ENCODE measurements around the gene ABHD16A.

ABHD16A gene

DNA sequence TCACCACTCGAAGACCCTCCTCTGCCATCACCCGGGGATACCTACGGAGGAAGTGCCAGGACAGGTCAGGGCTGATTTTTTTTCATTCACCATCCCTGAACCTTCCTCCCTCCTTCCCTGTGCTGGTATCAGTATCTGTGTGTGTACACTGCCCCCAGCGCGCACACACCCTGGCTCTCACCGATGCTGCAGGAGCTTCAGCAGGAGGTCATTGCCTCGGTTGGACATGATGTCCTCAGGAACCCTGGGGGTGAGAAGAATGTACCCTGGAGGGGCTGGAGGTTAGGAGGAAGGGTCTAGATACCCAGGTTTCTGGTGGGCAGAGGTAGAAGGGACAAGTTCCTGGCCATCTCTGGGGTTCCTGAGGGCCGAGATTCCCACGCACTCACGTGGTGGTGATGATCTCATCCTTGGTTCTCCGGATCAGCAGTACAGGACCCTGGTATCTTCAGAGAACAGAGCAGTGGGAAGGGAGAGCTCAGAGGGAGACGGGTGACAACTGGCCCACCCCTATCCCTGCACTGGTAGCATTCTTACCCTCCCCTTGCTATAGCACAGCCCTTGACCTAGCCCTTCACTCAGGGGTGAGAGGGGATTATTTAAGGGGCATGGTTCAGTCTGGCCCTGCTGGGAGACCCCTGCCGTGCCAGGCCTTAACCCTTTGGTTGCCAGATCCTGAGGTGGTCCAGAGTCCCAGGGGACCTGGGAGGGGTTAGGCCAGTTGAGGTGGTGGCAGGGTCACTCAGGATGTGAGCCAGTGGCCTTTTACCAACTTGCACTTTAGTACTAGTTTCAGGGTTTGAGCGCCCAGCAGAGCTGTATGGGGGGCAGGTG lies 15.0 kb downstream of the ABHD16A start:
- FAIRE-seq, result no peak

DNA sequence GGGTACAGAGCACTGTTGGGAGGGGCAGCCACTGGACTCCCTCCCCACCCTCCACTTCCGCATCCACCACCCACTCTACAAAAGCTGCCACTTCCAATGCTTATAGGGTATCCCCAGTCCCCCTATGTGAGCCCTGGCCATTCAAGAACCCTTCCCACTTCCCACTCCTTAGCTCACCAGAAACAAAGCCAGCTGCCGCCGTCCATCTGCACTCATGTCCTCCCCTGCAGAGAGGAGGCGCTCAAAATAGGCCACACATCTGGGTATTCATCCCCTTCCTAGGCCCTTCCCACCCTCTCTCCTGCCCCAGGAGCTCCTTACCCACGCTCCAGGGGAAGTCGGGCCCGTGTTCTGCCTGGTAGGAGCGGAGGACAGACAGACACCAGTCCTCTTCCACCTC lies 15.8 kb downstream of the ABHD16A start:
- FAIRE-seq, result no peak

GRCh38 chr6:31686483-31686882 lies 16.6 kb downstream of the ABHD16A start:
- FAIRE-seq, result no peak

DNA sequence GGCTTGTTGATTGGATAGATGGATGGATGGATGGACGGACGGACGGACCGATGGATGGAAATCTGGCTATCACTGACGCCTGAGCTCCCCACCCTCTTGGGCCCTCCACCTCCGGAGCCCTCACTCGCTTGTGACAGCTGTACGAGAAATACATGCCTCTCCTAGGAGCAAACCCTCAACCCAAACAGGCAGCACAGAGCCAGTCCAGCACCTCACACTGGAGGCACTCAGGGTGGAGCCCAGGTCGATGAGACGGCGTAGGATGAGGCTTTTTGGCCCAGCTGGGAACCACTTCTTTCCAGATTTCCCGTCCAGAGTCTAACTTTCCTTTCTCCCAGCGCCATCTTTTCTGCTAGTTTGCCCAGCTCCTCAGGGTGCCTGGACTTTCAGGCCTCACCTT lies 19.5 kb downstream of the ABHD16A start:
- no peak for FAIRE-seq

DNA sequence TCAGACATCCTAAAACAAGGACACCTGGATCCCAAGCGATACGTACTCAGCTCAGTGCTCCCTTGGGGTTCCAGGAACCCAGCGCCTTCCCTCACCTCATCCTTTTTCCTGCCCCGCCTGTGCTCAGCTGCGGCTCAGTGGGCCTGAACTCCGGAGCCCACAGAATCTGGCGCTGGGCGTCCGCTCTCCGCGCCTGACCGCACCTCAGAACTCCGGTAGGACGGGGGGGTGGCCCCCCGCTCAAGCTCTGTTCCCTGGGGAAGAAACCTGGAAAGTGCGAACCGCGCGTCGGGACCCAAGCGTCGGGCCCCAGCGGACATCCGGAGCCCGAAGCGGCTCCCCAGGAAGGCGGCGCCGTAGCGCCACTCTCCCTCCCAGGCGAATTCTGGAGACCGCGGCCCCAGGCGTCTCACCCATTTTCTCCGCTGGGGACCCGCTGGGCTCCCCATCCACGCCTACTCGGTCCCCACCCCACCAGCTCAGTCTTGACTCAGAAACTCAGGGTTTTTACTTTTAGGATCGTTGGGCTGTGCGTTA lies 21.9 kb downstream of the ABHD16A start:
- no peak for FAIRE-seq

DNA sequence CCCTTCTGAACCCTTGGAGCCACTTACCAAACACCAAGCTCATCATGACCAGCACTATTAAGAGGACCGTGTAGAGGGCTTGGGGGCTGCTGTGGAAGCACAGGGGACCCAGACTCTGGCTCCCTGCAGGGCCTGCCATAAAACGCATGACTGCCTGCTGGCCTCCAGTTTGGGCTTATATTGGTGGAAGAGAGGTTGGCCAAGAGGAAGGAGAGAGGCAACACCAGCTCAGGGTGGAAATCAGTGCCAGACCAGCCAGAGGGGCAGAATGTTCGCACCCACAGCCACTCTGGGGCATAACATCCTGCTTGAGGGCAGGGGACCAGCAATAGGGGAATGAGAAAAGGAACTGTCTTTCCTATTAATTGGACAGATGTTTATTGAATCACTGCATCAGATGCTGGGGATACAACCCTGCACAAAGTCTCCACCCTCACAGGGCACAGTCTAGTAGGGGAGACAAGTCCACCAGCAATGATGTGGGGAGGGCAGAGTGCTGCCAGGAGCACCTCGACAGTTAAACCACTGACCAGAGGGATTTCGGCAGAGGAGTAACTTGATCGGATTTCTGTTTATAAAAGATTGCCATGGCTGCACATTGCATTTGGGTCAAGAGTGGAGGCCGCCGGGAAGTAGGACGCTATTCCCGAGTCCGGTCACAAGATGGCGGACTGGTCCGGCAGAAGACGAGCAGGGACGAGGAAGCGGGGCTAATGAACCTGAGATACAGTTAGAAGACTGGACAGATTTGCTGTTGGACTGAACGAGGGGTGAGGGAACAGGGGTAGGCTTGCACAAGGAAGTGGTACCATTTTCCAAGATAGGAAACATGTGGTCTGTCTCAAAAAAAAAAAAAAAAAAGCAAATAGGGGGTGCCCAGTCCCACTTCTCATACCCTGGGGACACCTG lies 22.6 kb downstream of the ABHD16A start, which contains the start of gene LY6G5C:
Gene LY6G5C, minus strand, starts transcription at position 842 of the 909 bp plus-strand sequence. Its CDS starts 694 bp downstream, at position 148.
- FAIRE-seq, result no peak

- FAIRE-seq, result no peak
Observed at GRCh38 chr6:31677955-31678354, 25.2 kb downstream of the ABHD16A start.

GRCh38 chr6:31676904-31677303 lies 26.2 kb downstream of the ABHD16A start:
- FAIRE-seq, result no peak

- no peak for FAIRE-seq
Observed at GRCh38 chr6:31676322-31676903, 26.7 kb downstream of the ABHD16A start.

- FAIRE-seq, result no peak
Observed at GRCh38 chr6:31669676-31670075, 33.4 kb downstream of the ABHD16A start, which contains the start of gene LY6G5B. LY6G5B (plus strand) TSS chr6:31669976; CDS start chr6:31670951, 975 bp downstream.

- no peak for FAIRE-seq
Observed at GRCh38 chr6:31666337-31666965, 36.7 kb downstream of the ABHD16A start.

DNA sequence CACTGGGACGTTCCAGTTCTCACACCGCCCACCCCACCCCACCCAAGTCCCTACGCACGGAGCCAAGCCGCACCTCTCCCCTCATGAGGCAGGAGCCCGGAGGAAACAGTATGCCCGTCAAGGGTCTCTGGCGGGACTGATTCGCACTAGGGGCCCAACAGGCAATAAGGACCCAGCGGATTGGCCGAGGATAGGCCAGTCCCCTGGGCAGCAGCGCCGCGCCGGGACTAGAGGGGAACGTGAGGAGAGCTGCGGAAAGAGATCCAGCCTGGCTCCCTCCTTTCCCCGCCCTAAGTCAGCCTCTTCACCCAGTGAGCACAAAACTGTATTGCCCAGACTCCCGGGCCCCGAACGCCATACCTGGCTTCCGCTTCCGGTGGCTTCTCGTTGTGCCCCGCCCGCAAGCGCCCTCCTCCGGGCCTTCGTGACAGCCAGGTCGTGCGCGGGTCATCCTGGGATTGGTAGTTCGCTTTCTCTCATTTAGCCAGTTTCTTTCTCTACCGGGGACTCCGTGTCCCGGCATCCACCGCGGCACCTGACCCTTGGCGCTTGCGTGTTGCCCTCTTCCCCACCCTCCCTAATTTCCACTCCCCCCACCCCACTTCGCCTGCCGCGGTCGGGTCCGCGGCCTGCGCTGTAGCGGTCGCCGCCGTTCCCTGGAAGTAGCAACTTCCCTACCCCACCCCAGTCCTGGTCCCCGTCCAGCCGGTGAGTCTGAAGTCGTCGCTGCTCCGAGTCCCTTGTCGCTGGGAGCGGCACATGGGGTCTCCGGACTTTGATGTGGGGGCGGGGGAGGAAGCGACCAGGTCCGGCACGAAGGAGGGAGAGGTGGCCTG lies 37.4 kb downstream of the ABHD16A start, which contains the start of gene CSNK2B:
Gene CSNK2B, plus strand, starts transcription at position 580 of the 836 bp plus-strand sequence. CDS start 752 bp downstream, outside the sequence.
- peak; percentile 69 for FAIRE-seq

GRCh38 chr6:31664790-31665500 lies 38.2 kb downstream of the ABHD16A start, which contains the start of gene GPANK1:
GPANK1 (minus strand) TSS chr6:31664997; CDS start chr6:31664478, 519 bp downstream.
- FAIRE-seq, result peak; percentile 53

- no peak for FAIRE-seq
Observed at GRCh38 chr6:31663961-31664789, 38.9 kb downstream of the ABHD16A start.

- no peak for FAIRE-seq
Observed at GRCh38 chr6:31663126-31663960, 39.8 kb downstream of the ABHD16A start.

DNA sequence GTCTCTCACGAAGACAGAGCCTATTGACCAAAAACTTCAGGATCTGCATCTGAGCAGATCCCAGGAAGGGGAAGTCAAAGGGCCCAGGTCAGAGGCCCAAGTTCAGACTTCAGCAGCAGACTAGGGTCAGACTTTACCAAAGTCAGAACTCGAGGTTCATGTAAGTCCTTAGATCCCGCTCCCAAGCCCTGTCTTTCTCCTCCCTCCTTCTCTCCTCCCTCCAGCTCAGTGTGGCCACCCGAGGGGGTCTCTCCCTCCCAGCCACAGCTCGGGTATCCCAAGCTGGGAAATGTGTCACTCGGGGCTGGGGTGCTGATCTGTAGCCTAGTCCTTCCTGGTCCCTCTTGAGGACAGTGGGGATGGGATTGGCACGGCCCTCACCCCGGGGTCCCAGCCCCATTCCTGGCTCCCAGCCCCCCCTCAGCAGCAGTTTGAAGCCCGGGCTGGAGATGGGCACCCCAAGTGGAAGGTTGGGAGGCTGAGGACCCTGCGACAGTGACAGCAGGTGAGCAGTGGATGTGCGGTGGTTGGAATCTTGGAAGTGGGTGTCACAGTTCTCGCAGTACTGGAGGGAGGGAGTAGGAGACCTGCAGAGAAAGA lies 40.9 kb downstream of the ABHD16A start:
- FAIRE-seq, result no peak

DNA sequence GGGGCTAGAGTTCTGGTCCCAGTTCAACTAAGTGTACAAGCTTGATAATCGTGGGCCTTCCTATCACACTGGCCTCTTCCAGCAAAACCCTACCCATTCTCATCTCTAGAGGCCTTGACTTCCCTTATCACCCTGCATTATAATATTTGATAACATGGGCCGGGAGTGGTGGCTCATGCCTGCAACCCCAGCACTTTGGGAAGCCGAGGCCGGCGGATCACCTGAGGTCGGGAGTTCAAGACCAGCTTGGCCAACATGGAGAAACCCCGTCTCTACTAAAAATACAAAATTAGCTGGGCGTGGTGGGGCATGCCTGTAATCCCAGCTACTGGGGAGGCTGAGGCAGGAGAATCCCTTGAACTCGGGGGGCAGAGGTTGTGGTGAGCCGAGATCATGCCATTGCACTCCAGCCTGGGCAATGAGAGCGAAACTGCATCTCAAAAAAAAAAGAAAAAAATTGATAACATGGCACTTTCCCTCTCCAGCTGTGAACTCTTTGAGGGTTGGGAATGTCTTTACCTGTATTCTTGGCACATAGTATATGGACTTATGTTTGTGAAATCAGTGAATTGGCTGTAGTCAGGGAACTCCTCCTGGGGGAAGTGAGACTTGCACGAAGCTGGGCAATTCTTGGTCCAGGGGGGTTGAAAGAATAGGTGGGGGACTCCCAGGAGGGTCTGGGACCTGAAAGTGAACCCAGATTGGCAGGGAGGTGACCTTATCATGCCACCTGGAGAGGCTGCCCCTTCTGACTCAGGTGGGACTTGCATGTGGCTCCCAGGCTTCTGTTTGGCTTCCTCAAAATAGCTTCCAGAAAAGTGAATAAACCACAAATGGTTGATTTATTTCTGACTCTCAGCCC lies 41.6 kb downstream of the ABHD16A start:
- FAIRE-seq, result no peak
